Breast epithelium (tissue), 3 donors: ENCODE data around the gene DNAH10.

ENCODE experiments used
- CTCF ChIP-seq, 3 donors: fragments of 450-650 bp; IDR thresholded peaks; one replicate each; pipeline ENCODE4 v1.5.1; 2016 to 2017; ENCODE audit warnings: antibody characterized with exemption in 3 of 3, mild to moderate bottlenecking in 3 of 3, moderate library complexity in 3 of 3
- POLR2A ChIP-seq: fragments of 450-650 bp; IDR thresholded peaks from one replicate; pipeline ENCODE4 v1.6.1; 2016; ENCODE audit warnings: antibody characterized with exemption, mild to moderate bottlenecking, moderate library complexity

- TF ChIP-seq CTCF (IDR thresholded peaks at IDR 0.05) = no peak
- no peak for TF ChIP-seq POLR2A
Measured at GRCh38 chr12:123902821-123903220, 140.7 kb downstream of the DNAH10 start.
